GM19240 (cell line): Measurements from ENCODE around the gene DUSP2.

Experiments used
- DNase-seq: peaks from one replicate; pipeline ENCODE4 v3.0.0; 2011; ENCODE audit warnings: low spot score; ENCODE audit not compliant: insufficient read length

Gene DUSP2

DNA sequence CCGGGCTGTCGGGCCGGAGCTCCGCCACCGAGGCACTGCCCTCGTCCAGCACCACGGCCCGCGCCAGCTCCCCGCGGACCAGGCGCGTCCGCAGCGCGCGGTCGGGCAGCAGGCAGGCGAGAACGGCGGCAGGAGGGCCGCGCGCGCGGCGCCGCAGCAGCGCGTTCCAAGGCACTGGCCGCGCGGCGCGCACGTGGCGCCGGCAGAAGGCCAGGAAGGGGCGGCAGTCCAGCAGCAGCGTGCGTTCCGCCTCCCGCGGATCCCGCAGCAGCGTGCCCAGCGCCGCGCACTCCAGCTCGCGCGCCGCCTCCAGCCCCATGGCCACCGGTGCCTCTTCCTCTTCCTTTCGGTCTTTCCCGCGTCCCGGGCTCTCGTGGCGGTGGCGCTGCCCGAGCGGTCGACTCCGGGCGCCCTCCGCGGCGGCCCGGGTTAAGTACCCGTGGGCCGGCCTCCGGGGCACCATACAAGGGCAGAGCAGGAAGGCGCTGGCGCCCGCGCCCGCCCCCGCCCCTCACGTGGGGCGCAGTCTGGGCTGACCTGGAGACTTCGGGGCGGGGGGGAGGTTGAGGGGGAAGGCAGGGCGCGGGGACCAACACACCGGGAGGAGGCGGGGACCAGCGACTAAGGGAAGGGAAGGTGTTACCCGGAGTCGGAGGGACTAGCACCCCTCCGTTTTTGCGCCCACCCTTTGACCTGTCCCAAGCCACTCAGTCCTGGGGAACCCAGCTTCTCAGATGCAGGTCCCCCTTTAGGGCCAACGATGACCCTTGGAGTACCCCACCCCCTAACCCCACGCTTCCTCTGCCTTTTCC, at the start of gene DUSP2:
TSS of gene DUSP2 (minus strand) at position 405 of the 812 bp plus-strand sequence. CDS start at position 319, 86 bp downstream.
- peak; percentile 93 for DNase-seq

GRCh38 chr2:96191937-96192670, 46.9 kb upstream of the DUSP2 start:
- no peak for DNase-seq

DNA sequence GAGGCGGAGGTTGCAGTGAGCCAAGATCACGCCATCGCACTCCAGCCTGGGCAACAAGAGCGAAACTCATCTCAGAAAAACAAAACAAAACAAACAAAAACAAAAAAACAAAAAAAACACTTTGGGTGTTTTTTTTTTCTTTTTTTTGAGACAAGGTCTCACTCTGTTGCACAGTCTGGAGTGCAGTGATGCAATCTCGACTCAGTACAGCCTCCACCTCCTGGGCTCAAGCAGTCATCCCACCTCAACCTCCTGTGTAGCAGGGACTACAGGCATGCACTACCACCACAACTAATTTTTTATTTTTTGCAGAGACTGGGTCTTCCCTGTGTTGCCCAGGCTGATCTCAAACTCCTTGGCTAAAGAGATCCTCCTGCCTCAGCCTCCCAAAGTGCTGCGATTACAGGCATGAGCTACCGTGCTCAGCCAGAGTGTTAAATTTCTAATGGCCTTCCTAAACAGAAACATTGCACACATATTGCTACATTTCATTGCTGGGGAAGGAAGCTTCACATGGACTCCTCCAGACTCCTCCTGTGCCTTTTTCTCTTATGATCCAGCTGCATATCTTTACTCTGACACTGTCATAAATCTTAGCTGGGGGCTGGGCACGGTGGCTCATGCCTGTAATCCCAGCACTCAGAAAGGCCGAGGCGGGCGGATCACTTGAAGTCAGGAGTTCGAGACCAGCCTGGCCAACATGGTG, 43.7 kb upstream of the DUSP2 start:
- DNase-seq, result no peak

DNA sequence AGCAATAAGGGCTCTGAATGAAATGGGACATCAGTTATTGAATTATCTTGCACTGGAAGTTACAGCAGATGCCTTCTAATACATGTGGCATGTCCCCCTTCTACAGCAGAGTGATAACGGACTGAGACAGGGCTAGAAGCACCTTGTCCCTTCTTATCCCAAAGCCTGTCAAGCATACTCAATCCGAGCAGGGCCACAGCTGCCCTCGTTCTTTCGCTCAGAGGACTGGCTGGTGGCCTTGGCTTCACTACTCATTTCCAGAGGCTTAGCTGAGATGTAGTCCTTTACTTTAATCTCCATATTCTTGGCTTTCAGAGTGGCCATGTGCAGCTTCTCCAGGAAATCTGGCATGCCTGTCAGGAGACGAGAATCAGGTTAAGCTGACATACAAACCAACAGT, 41.3 kb upstream of the DUSP2 start:
- DNase-seq, result no peak

DNA sequence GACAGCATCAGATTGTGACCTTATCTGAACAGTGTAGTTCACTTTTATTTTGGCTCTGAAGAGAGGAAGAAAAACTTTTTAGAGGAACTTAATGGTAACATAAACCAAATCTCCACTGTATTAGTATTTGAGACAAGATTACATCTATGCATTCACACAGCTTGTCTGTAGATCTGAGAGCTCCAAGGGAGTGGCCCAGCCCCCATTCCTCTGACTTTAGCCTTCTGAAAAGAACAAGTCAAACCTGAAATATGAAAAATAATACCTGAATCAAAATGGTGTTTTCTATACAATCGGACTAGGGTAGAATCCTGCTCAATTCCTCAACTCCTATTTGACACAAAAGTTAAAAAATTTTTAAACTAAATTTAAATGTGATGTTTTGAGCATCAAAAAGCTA, 40.3 kb upstream of the DUSP2 start:
- no peak for DNase-seq

DNA sequence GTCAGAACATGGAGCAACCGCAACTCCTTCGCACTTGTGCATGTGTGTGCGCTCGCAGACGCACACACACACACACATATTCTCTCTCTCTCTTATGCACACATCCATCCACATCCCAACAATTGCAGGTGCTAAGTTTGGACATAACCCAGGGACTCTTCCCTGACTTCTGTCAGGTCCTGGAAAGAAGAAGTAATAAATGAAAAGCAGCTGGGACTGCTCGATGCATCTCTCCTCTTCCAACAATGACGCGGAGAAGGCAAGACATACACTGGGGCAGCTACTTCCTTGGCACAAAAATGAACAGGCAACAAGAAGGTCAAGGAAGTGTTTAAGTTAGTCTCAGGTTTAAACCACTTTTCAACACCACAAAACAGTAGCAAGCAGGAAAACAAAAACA, 39.7 kb upstream of the DUSP2 start:
- no peak for DNase-seq

- DNase-seq, result no peak
Observed at GRCh38 chr2:96184188-96184587, 38.9 kb upstream of the DUSP2 start.

GRCh38 chr2:96181529-96181928, 36.3 kb upstream of the DUSP2 start:
- no peak for DNase-seq

- DNase-seq, result no peak
Observed at GRCh38 chr2:96180521-96180920, 35.3 kb upstream of the DUSP2 start.

DNA sequence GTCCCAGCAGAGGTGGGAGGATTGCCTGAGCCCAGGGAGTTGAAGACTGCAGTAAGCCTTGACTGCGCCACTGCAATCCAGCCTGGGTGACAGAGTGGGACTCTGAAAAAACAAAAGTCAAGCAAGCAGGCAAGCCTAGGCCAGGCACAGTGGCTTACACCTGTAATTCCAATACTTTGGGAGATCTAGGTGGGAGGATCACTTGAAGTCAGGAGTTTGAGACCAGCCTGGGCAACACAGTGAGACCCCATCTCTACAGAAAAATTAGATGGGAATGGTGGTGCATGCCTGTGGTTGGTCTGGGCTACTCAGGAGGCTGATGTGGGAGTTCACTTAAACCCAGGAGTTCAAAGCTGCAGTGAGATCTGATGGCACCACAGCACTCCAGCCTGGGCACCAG, 34.8 kb upstream of the DUSP2 start:
- no peak for DNase-seq

DNA sequence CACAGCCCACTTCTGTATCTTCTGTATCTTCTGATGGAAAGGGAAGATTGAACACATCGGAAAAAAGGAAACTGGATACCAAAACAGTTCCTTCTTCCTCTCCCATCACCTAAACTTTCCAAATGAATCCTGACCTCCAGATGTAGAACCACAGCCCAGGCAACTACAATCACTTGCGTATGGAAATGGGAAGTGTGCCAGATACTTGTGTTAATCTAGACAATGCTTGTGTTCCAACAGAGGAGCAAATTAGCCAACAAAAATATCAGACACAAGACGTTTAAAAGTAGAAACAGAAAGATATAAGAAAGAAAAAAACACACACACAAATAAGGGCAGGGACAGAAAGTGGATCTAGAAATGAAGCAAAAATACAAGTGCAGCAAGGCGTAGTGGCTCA, 31.4 kb upstream of the DUSP2 start:
- DNase-seq, result no peak

GRCh38 chr2:96175951-96176350, 30.7 kb upstream of the DUSP2 start:
- no peak for DNase-seq

- no peak for DNase-seq
Observed at GRCh38 chr2:96174251-96175144, 29.3 kb upstream of the DUSP2 start.

GRCh38 chr2:96171831-96172230, 26.6 kb upstream of the DUSP2 start:
- no peak for DNase-seq

DNA sequence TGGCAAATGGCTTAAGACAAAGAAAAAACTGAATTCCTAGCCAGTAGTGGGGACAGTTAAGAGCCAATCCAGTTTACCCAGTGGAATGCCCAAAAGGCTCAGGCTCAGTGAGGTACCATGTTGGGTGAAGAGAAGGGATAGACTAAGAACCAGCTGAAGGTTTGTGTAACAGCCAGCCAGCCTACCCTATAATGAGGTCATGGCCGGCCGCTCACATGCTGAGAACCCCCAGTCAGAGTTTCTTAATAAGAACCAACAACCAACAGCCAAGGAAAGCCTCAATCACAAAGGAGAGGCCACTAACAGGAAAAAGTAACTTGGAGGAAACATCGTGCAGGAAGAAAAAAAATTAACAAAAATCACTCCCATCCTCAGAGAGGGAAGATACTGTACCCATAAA, 25.4 kb upstream of the DUSP2 start:
- DNase-seq, result no peak

GRCh38 chr2:96169868-96170507, 24.7 kb upstream of the DUSP2 start:
- no peak for DNase-seq

GRCh38 chr2:96167407-96168013, 22.3 kb upstream of the DUSP2 start:
- DNase-seq, result no peak

- DNase-seq, result no peak
Observed at GRCh38 chr2:96164459-96165184, 19.4 kb upstream of the DUSP2 start.

DNA sequence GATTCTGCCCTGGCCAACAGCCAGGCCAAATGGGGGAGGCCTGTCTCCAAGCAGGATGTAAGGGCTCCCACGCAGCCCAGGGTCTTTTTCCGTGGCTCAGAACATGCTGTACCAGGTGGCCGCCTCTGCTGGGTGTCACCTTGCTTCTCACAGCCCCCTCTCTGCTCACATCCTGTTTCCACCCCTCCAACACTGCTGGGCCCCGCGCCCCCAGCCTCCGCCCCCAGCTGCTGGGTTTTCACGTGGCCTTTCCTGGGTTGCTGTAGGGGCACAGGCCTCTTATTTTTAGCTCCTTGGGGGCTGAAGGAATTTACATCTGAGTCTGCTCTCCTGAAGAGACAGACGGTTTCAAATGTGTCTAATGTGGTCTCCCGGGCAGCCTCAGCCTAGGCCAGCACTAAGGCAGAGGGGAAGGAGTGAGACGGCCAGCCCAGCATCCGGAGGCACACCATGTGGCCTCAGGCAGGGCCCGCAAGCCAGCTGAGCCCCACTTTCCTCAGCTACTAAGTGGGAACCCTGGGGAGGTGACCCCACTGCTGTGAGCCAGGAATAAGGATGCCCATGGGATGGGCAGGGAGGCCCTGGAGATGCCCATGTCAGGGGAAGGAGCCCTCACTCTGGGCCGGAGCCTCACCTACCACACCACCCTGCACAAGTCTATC, 18.7 kb upstream of the DUSP2 start:
- no peak for DNase-seq
